Panc1 (cell line): ENCODE data around the gene HSPBP1.

Source experiments
- POLR2AphosphoS5 ChIP-seq: IDR thresholded peaks from 2 replicates; pipeline ENCODE4 v1.6.1; 2012; ENCODE audit warnings: mild to moderate bottlenecking, low read depth, low read length, moderate library complexity
- SIN3A ChIP-seq: IDR thresholded peaks from 2 replicates; pipeline ENCODE4 v1.6.1; 2012; ENCODE audit warnings: low read depth, mild to moderate bottlenecking, low read length, moderate library complexity, borderline replicate concordance; ENCODE audit not compliant: insufficient read depth
- TF ChIP-seq, protein P1 (sequence below): fragments of 450-650 bp; IDR thresholded peaks from 2 replicates; pipeline ENCODE4 v1.5.1; 2017; ENCODE audit warnings: mild to moderate bottlenecking
- TF ChIP-seq, protein P2 (sequence below), 2 experiments: IDR thresholded peaks; 2 replicates each; pipeline ENCODE4 v1.6.1; 2011 to 2012; ENCODE audit warnings: low read depth in 2 of 2, control low read depth in 1 of 2, low read length in 1 of 2, mild to moderate bottlenecking in 1 of 2, moderate library complexity in 1 of 2; ENCODE audit not compliant: insufficient read depth in 1 of 2

DNA sequence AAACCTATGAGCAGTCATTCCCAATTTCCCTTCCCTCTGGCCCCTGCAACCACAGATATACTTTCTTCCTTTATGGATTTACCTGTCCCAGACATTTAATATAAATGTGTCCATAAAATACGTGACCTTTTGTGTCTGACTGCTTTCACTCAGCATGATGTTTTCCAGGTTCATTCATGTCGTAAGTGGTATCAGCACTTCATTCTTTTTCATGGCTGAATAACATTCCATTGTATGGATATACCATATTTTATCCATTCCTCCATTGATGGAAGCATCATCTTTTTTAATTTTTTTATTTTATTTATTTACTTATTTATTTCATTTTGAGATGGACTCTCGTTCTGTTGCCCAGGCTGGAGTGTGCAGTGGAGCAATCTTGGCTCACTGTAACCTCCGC lies 13.1 kb downstream of the HSPBP1 start:
- TF ChIP-seq, protein P1, sequence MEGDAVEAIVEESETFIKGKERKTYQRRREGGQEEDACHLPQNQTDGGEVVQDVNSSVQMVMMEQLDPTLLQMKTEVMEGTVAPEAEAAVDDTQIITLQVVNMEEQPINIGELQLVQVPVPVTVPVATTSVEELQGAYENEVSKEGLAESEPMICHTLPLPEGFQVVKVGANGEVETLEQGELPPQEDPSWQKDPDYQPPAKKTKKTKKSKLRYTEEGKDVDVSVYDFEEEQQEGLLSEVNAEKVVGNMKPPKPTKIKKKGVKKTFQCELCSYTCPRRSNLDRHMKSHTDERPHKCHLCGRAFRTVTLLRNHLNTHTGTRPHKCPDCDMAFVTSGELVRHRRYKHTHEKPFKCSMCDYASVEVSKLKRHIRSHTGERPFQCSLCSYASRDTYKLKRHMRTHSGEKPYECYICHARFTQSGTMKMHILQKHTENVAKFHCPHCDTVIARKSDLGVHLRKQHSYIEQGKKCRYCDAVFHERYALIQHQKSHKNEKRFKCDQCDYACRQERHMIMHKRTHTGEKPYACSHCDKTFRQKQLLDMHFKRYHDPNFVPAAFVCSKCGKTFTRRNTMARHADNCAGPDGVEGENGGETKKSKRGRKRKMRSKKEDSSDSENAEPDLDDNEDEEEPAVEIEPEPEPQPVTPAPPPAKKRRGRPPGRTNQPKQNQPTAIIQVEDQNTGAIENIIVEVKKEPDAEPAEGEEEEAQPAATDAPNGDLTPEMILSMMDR: no peak
- TF ChIP-seq, protein P2, sequence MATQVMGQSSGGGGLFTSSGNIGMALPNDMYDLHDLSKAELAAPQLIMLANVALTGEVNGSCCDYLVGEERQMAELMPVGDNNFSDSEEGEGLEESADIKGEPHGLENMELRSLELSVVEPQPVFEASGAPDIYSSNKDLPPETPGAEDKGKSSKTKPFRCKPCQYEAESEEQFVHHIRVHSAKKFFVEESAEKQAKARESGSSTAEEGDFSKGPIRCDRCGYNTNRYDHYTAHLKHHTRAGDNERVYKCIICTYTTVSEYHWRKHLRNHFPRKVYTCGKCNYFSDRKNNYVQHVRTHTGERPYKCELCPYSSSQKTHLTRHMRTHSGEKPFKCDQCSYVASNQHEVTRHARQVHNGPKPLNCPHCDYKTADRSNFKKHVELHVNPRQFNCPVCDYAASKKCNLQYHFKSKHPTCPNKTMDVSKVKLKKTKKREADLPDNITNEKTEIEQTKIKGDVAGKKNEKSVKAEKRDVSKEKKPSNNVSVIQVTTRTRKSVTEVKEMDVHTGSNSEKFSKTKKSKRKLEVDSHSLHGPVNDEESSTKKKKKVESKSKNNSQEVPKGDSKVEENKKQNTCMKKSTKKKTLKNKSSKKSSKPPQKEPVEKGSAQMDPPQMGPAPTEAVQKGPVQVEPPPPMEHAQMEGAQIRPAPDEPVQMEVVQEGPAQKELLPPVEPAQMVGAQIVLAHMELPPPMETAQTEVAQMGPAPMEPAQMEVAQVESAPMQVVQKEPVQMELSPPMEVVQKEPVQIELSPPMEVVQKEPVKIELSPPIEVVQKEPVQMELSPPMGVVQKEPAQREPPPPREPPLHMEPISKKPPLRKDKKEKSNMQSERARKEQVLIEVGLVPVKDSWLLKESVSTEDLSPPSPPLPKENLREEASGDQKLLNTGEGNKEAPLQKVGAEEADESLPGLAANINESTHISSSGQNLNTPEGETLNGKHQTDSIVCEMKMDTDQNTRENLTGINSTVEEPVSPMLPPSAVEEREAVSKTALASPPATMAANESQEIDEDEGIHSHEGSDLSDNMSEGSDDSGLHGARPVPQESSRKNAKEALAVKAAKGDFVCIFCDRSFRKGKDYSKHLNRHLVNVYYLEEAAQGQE (IDR thresholded peaks at IDR 0.05; ENCODE audit: insufficient read depth in 1 of 2, low read depth in 2 of 2, low read length in 1 of 2): no peak
- TF ChIP-seq SIN3A (no peak), POLR2AphosphoS5 (no peak)
